NCI-H82 treated with DMSO at 0.1 percent for 48 hours (cell line): ENCODE measurements around the gene E2F7.

Experiments used
- DNase-seq: peaks from one replicate; lab custom pipeline; 2025; ENCODE audit not compliant: unreplicated experiment; lab: John Stamatoyannopoulos, UW

The E2F7 gene

DNA sequence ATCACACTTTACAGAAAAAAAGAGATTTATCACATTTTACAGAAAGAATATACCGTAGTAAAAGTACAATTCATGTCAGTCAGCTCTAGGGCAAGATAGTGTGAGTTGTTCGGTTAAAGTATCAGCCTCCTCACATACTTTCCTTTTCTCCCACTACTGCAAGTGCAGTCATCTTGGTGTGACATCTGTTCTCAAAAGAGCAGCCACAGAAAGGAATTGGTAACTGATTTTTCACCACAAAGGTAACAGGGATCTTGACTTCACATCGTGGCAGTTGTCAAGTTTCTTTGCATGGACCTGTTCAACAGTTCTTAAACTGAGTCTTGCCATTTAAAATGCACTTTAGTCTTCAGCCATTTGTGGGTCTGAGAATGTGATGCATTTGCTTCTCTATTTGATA lies 5.0 kb upstream of the E2F7 start:
- DNase-seq, result no peak

DNA sequence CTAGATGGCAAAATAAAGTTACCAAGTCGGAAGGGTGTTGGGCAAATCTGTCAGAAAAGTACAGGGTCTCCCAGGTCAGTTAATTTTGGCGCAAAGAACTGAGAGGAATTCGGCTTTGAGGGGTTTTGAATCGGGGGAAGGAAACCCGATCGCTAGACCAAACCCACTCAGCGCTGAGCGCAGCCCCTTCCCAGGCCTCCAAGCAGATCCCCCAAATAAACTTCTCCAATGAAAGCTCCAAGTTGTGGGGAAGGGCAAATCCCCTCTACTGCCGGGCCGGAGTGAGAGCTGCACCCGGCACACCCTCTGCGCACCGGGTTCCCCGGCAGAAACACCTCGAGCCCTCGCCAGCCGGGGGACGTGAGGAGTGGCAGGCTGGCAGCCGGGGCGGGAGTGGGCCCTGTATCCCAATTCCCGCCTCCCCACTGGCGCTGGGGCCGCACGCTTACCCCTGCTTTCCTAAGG lies 441 bp downstream of the E2F7 start:
- DNase-seq, result peak; percentile 5

DNA sequence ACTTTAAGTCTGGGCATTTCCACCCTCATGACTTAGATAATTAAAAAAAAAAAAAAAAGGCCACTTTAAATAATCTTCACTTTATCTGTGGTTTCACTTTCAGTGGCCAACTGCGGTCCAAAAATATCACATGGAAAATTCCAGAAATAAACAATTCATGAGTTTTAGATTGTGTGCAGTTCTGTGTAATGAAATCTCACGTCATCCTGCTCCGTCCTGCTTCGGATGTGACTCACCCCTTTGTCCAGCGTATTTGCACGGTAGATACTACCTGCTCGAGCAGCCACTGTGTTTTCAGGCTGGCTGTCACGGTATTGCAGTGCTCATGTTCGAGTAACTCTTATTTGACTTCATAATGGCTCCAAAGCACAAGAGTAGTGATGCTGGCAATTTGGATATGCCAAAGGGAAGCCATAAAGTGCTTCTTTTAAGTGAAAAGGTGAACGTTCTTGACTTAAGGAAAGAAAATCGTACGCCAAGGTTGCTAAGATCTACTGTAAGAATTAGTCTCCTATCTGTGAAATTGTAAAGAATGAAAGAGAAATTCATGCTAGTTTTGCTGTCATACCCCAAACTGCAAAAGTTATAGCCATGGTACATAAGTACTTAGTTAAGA lies 2.4 kb downstream of the E2F7 start:
- DNase-seq, result no peak

DNA sequence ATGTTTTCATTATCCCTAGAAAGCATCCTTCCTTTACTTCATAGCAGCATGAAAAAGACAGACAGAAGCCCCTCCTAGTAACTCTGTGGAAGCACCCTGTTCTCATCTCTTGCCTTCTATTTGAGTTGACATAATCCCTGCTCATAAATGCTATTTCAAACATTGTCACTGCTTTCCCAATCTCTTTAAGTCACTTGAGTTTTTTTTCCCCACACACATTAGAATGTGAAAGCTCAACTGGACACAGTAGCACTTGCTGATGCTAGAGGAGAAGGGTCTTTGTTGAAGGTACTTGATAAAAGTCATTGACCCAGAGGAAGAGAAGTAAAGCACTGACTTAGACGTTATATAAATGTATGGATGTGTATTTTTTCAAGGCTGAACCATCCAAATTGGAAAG lies 3.0 kb downstream of the E2F7 start:
- DNase-seq, result no peak

DNA sequence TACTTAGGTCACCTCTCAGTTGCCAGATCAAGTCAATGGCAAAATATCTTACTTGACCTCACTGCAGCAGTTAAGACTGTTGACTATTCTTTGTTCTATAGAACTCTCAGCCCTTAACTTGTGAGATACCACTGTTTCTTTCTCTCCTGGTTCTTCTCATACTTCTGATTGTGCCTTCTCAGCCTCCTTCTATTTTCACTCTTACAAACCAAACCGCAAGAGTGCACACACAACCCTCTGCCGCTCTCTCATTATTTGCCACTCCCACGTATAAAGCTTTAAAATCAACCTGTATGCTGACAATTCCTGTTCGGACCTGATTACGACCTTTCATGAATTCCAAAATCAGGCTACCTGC lies 4.5 kb downstream of the E2F7 start:
- no peak for DNase-seq

DNA sequence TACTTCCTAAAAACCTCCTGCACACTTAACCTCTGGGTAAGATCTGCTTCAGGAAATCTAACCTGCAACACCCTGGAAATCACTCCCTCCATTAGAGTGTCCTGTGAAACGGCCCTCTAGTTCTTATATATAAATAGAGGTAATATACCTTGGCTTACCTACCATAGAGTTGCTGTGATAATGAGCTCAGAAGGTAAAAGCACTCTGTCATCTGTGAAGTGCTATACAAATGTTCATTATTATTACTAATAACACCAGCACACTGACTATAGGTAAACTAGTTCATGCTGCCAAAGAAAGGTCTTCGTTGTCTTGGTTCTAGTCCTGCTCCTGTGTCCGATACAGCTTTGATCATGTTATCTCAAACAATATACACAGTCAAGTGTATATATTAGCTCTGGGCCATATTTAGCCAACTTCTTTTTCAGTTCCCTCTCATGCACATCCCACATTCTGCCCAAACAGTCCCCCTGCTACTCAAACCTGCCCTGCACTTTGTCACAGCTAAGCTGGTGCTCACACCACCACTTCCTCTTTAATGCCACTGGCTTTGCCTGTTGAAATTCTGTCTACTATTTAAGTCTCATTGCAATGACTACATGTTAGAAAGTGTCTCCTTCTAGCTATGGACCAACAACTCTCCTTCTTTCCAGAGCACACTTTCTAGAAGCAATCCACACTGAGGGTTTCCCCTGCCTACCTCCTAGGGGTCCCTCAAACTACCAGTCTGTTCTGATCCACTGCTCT lies 5.1 kb downstream of the E2F7 start:
- DNase-seq, result no peak

DNA sequence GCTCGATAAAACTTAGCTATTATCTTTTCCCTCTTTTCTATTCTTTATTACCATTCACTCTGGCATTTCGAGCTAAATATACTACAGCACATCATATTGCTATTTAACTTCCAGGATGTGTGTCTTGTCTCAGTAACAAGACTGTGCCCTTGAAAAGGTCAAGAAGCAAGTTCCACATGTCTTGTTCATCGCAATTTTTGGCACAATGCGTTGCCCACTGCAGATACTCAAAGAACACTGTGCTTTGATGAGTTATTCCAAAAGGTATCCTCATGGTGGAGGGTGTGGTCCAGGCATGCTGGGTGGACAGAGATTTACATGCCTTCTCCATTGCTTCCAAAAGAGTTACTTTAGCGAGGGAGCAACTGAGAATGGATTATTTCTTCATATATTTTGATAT lies 6.6 kb downstream of the E2F7 start:
- no peak for DNase-seq

DNA sequence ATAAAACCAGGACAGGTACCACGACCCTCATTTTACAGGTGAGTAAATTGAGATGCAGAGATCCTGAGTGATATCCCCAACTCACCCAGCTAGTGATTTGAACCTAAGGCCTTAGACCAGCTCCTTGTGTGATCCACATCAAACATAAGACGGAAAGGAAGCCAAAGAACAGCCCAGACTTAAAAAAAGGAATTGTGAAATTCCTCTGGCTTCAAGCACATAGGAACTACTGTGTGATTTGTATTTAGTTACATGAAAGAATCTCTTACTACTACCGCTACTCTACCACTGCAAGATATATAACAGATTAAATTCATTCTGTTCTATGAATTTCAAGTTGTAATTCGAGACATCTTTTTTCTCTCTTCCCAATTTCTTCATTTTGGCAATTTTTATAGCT lies 10.5 kb downstream of the E2F7 start:
- no peak for DNase-seq

DNA sequence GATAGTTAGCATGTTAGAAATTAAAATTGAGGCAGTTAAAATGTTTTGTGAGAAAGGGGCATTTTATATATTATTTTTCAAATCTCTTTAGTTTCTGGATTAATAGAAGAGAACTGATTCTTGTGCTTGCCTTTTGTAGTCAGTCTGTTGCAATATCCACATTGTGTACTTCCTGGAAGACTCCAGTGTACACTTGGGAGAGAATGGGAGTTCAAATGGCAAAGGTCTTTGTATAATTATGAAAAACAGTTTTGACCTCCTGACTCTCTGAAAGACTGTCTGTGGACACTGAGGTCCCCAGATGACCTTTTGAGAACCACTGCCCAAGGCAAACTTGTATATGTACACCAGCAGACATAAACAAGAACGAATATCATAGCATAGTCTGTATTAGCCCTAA lies 12.1 kb downstream of the E2F7 start:
- no peak for DNase-seq

DNA sequence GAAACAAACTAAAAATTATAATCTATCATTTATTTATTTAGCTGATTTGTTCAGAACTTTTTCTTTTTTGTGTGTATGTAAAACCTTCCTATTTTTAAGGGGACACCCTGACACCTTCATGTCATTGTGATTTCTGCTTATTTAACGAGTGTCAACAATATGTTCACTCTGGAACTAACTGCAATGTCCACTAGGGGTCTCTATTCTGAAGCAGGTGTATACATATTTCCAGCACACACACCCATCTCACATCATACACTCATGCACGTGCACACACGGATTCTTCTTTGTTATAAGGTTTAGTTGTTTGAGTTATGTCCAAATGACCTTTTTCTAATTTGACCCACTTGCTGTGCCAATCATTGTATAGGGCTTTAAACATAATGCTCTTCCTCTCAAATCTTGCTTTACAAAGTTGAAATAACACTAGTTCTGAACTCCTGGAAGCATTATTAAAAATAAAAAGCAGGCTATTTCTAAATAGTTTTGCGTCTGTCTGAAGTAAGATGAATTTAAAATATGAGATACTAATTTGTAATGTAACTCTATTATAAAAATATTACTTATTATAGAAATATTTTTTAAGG lies 15.5 kb downstream of the E2F7 start:
- DNase-seq, result peak; percentile 58

DNA sequence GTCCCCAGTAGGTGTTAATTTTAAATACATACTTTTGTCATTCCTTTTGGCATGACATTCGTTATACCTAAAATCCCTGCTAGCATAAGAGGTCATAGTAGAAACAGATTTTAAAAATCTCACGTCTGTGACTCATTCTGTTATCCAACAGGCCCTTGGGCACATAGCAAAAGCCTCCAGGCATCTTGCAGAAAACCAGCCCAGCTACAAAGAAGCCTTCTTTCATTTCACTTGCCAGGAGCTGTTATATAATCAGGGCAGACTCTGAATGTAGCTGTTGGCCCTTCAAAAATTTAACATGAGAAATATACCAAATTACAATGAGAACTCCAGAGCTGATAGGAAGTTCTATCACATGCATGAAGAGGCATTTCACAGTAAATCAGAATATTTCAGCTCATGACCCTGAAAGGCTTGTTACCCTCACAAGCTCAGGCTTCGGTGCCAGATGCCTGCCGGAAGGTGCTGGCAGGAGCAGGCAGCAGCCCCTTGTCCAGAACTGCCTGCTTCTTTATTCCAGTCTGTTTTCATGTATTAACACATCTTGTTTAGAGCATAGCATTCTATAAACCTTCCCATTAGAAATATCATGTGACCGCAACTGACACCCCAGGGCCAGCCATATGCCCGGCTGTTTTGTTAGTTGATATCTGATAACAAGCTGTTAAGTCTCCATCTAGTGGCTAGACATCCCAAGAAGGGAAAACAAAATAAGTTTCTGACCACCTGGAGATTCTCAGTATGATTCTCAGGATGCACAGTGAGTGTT lies 17.8 kb downstream of the E2F7 start:
- no peak for DNase-seq

DNA sequence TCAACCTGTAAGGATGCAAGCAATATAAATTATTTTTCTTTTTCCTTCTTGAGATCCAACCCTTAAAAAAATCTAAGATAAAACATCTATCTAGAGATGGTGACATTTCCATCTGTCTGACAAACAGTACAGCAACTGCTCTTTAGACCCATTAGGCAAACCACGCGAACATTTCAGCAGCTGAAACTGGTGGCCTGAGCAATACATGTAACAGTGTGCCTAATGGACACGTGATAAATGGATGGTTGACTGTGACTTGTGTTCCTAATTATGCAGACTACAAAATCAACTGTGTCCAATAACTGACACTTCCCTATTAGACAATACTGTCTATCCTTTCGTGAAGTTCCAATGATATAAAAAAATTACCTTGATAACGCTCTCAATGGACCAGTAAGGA lies 18.9 kb downstream of the E2F7 start:
- no peak for DNase-seq

DNA sequence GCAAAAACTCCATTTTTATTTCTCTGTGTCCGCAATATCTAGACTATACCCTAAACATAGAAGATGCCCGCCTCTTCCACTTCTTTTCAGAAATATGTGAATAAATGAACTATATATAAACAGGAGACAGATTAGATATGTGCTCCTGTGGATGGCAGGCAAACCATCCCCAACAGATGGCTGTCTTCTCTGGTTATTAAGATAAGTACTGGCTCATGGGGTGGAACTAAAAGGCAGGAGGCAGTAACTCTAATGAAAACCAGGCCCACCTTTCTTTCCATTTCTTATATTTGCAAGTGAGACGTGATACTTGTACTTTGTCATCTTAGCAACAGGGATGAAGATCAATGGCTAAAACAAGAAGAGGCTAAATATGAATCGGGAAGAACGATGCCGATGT lies 20.2 kb downstream of the E2F7 start:
- DNase-seq, result no peak

DNA sequence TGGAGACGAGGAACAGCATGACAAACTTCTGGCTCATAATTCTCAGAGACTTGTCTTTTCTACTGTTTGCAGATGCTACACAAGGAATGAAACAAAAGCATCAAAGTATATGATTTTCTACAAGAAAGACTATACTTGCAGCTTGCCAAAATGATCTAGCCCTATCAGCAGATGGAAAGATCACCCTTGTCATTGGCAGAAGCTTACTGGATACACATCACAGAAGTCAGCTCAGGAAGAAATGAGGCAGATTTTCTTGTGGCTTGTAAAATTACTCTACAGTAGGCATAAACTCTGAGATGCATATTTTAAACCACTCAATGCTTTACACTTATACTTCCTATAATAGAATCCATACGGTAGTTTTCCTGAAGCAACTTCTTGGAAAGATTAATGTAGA lies 20.6 kb downstream of the E2F7 start:
- DNase-seq, result no peak

DNA sequence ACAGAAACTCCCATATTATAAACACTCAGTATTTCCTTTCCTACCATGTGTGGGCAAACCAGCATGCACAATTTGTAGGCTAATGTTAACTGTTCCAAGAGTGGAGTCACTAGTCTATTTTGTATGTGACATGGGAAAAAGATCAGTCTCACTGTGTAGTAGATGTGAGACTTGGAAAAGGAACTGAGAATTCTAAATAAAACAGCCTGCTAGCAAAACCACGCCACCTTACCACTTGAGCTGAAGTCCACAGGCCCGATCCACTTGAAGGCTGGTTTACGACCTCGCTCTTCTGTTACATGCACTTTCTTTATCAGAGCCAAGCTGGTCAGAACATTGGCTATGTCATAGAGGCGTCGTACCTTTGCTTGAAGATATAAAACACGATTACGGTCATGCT lies 22.5 kb downstream of the E2F7 start:
- DNase-seq, result no peak

DNA sequence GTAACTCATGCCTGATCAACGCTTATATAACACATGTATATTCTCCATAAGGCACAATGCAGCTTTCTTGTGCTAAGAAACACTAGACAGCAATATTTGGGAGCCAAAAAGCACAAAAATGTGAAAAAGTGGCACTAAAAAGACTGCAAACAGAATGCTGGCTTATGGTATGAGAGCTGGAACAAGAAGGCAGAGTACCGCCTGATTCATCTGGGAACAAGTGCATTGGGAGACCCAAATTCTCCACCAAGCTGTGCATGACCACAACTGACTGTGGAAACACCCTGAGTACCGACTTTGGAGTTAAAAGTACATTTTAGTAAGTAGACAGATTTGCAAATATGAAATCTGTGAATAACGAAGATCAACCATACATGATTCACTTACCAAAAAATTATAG lies 25.1 kb downstream of the E2F7 start:
- DNase-seq, result no peak

DNA sequence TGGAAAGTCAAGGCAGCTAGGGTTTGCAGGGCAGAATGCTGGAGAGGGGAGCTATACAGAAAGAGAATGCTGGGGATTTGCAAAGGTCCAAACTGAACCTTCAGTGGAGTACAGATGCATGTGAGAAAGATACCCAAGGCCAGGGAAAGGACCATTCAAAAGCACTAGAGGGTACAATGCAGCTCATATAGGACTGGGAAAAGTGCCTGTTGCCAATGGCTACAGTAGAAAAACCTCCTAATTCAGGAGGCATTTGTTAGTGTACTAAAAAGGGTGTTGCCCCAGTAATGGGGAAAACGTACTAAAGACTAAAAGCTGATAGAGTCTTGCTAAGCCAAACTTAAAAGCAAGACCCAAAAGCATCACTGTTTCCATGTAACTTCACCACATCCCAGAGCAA lies 30.1 kb downstream of the E2F7 start:
- DNase-seq, result no peak

DNA sequence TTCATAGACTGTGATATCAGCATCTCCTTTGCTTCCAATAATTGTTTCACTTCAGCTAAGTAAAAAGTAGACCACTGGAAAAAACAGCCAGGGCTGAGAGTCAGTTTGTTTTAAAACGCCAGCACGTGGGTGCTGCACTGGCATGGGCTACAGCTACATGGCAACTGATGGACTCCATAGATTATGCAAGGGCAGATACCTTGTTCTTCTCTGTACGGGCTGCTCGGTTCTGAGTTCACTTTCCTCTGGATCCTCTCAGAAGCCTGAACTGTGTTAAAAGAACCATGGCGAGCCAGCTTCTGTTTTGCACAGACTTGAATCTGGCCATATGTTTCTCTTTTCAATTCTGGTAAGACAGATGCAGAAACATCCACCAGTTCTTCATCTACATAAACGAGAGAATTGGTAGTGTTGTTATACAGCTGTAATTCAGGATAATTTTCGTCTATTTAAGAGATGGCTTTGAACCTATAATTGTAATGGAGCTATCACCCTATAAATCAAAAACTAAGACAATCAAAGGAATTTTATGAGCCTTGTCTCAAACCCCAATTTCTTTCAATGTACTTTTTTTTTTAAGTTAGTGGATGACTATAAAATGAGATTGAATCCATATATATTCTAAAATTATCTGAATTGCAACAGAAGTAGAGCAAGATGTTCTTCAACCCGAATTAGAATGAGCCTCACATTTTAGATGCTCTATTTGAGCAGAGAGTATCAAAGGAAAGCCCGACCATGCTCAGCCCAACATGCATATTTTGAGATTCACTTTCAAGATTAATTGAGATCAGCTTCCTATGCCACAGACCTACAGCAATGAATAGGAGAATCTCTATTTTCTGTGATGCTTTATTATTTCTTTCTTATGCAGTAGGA lies 31.5 kb downstream of the E2F7 start:
- DNase-seq, result no peak

DNA sequence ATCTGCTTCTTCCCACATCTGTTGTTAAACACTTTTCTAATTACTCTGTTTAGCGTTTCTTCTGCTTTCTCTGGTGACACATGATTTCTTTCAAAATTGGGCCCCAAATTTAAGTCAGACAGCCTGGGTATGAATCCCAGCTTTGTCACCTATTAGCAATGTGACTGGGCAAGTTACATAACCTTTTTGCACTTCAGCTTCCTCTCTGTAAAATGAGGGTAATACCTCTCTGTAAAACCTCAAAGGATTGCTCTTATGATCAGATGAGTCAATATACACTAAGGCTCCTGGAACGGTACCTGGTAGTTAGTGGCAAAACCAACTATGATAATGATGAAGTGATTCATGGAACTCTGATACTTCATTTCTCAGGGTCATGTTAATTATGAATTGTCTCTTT lies 33.0 kb downstream of the E2F7 start:
- no peak for DNase-seq

DNA sequence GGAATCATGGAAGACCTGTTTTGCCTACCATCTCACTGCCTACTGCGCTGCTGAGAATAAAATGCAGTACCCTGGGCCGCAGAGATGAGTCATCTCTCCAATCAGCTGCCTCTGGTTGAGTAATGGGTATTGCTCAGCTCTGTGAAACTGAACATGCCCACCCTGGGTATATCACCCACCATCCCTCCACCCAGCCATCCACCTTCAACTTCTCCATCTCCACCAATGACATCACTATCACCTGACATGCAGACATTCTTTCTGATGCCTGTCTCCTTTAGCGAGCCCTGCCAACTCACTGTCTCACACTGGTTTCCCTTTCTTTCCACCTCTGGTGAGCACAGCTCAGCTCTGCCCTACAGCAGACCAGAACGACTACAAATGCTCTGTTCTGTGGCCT lies 33.6 kb downstream of the E2F7 start:
- no peak for DNase-seq

DNA sequence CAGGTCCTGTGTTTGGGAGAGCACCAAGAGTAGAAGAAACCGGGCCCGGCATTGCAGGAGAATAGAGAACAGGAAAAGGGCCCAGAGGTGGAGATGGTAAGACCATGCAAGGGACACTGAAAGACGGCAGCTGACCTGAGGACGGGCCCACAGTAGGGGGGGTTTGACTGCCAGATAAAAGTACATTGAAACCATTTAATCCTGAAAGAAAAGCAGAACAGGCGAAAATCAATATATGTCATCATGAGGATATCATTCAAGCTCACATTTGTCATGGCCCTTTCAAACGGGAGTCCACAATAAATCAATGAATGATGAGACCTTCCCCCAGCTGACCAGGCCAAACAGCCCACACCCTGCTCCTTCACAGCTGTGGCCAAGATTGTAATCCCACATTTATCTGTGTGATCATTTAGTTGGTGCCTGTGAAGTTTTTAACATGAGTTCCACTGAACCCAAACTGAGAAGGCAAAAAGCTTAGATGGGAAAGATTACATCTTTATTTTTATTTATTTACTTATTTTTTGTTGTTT lies 39.5 kb downstream of the E2F7 start:
- DNase-seq, result no peak
